Epithelial cell of esophagus (primary cell): Measurements from ENCODE around the gene GLT6D1.

Experiments
- DNase-seq: peaks from one replicate; pipeline ENCODE4 v3.0.0; 2010; ENCODE audit warnings: low read depth
- H3K4me3 ChIP-seq: 2 replicates; pipeline ENCODE4 v1.5.1; 2011; ENCODE audit warnings: mild to moderate bottlenecking, low read length, control low read depth
- TF ChIP-seq, protein P1 (sequence below): IDR thresholded peaks from 2 replicates; pipeline ENCODE4 v1.5.1; 2011; ENCODE audit warnings: low read depth, mild to moderate bottlenecking, low read length, control low read depth, inconsistent platforms; ENCODE audit not compliant: insufficient read depth; ENCODE audit errors: missing control alignments

The GLT6D1 gene

DNA sequence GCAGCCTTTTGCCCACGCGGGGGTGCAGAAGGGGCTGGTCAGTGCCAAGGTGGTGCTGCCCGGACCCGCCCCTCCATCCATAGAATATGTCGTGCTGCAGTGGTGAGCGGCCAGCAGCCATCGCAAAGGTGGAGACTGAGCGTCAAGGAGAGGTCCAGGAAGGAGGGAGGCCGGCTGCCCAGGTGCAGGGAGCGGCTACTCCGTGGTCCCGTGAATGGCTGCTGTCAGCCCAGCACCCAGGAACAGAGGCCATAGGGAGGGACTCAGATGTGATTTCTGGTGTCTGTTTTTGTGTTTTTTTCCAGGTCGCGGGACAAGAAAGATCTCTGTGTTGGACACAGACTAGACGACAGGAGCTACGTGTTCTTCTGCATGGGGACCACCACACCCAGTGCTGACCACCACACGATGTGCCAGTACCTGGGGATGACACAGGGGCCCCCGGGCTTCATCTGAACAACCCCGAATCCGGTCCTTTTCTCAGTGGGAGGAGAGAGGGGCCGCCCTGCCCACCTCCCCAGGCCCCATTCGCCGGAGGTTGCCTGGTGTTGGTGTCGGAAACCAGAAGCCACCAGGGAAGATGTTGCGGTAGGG lies 48.8 kb downstream of the GLT6D1 start:
- H3K4me3 ChIP-seq, result no peak overlapping the region
- TF ChIP-seq, protein P1, sequence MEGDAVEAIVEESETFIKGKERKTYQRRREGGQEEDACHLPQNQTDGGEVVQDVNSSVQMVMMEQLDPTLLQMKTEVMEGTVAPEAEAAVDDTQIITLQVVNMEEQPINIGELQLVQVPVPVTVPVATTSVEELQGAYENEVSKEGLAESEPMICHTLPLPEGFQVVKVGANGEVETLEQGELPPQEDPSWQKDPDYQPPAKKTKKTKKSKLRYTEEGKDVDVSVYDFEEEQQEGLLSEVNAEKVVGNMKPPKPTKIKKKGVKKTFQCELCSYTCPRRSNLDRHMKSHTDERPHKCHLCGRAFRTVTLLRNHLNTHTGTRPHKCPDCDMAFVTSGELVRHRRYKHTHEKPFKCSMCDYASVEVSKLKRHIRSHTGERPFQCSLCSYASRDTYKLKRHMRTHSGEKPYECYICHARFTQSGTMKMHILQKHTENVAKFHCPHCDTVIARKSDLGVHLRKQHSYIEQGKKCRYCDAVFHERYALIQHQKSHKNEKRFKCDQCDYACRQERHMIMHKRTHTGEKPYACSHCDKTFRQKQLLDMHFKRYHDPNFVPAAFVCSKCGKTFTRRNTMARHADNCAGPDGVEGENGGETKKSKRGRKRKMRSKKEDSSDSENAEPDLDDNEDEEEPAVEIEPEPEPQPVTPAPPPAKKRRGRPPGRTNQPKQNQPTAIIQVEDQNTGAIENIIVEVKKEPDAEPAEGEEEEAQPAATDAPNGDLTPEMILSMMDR, result no peak
- no peak for DNase-seq

DNA sequence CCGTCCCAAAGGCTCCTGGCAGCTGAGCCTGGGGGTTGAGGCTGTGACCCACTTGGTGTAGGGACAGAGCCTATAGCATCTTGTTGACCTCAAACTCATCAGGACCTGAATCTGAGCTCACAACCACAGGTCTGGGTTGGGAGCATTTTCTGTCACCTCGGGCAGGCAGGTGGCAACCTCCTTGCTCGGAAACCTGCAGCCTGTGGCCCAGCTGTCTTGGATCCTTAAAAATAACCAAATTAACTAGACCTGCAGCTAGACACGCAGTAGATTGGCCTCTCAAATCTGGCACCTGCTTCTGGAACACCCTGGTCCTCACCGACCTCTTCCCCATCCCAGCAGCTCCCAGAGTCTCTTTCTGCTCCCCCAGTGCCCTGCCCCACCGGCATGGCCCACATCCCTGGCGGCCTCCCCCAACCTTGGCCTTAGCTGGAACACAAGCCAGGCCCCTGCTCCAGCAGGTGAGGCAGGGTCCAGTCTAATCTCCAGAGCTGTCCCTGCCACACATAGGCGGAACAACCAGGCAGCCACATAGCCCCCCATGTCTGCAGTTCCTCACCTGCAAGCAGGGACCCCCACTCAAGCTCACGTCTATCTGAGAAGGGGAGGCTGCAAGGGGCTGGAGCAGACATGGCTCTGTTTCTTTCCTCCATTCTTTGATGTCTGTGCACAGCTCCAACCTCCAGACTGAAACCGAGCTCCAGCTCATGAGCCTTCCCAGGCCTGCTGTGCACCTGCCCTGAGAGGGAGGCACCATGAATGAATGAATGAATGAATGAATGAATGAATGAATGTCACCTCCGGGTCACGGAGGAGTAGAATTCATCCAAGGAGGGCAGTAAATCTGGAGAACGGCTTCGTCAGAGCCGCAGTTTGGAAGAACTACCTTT lies 49.5 kb downstream of the GLT6D1 start:
- no peak for DNase-seq
- no peak overlapping the region for H3K4me3 ChIP-seq
- TF ChIP-seq, protein P1, result no peak

DNA sequence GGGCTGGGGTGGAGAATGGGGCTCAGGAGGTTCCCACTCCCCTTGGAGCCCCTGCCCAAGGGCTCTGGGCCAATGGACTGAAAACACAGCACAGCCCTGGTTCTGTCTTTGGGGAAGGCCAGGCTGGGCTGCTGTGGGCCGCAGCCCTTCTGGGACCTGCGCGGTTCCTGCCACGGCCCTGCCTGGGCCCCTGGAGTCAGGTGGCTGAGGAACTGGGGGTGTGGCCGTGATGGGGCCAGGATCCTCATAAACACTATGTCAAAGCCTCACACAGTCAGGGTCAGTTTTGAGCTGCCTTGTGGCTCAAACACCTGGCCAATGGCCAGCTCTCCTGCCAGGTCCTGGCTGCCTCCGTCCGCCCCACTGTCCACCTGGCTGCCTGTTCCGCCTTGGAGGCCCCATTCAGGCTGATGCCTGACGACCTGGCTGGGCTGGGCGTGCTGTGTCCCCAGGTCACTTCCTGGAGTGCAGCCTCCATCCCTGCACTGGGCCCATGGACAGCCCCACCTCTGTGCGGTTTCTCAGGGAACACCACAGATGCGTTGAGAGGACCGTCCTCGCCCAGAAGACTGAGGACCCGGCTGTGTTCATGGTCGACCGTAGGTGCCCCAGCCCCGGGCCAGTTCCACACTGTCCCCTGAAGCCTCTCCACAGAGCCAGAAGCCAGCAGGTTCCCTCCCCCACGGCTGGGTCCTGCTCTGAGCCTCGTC lies 50.3 kb downstream of the GLT6D1 start:
- no peak overlapping the region for H3K4me3 ChIP-seq
- DNase-seq, result no peak
- TF ChIP-seq, protein P1, result no peak

DNA sequence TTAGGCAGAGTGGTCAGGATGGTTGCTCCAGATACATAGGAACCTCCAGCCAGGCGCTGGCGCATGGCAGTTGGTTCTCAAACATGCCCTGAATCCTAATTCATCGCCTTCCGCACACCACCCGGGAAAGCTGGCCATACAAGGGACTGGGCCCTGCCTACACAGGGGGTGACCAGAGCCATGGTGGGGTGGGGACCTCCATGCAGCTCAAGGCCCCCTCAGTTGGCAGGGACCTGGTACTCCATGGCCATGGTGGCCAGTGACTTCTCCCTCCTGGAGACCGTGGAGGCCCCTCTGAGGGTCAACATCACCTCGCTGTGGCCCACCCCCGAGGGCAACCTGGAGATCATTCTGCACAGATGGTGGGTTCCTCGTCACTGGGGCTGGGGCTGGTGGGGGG lies 51.0 kb downstream of the GLT6D1 start:
- TF ChIP-seq, protein P1, result no peak
- DNase-seq, result no peak
- no peak overlapping the region for H3K4me3 ChIP-seq

DNA sequence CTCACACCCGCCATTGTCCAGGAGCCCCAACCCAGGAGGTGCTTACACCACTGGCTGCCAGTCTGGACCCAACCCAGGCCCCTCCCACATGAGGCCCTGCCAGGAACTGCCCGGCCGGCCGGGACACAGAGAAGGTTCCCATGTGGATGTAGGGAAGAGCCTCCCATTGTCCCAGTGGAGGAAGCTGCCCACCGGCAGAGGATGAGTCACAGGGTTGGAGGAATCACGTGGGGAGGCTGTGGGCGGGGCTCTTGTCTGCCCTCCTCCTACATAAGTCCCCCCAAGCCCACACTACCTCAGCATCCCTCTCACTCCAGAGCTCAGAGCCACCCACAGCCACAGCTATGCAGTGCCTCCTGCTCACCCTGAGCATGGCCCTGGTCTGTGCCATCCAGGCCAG lies 51.7 kb downstream of the GLT6D1 start:
- DNase-seq, result no peak
- TF ChIP-seq, protein P1, result no peak
- H3K4me3 ChIP-seq, result no peak overlapping the region

DNA sequence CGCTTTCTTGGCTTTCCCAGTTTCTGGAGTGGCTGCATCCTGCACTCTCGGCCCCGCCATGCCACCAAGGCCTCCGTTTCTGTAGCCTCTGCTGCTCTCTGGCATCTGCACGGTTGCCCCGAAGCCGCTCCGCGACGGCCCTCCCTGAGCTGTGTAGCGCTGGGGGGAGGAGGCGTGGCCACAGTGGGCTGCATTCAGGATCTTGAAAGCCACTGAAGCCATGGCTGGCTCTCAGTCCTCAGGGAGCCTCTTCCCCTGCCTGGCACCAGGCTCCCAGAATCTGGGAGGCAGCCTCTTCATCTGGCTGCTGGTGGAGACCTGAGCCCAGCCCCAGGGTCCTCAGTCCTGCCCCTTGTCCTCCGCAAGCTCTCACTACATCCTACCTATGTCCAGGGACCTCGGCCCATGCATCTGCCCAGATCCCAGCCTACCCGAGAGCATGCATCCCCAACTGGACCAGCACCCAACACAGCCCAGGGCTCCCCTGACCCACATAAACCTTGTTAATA lies 52.7 kb downstream of the GLT6D1 start:
- TF ChIP-seq, protein P1, result no peak
- H3K4me3 ChIP-seq, result no peak overlapping the region
- no peak for DNase-seq
